ES-I3 (cell line): ENCODE data around the gene TRIM60.
"Not testable (repeated sequence)": the region's sequence is repeated elsewhere in the genome, so short reads cannot be mapped to it uniquely, and the experiment has no call there.

Experiments used
- H3K36me3 ChIP-seq: 2 replicates; pipeline ENCODE4 v1.6.1; 2013; ENCODE audit warnings: mild to moderate bottlenecking, low read length, control low read depth, moderate library complexity; ENCODE audit not compliant: insufficient read depth
- H3K4me1 ChIP-seq: 2 replicates; pipeline ENCODE4 v1.6.1; 2013; ENCODE audit warnings: mild to moderate bottlenecking, control low read depth, low read length; ENCODE audit not compliant: insufficient read depth
- H3K9ac ChIP-seq: 2 replicates; pipeline ENCODE4 v1.6.1; 2013; ENCODE audit warnings: low read depth, mild to moderate bottlenecking, low read length, moderate library complexity
- H3K9me3 ChIP-seq: 2 replicates; pipeline ENCODE4 v1.6.1; 2013; ENCODE audit warnings: mild to moderate bottlenecking, low read length, moderate library complexity; ENCODE audit not compliant: control insufficient read depth, insufficient read depth

The TRIM60 gene

DNA sequence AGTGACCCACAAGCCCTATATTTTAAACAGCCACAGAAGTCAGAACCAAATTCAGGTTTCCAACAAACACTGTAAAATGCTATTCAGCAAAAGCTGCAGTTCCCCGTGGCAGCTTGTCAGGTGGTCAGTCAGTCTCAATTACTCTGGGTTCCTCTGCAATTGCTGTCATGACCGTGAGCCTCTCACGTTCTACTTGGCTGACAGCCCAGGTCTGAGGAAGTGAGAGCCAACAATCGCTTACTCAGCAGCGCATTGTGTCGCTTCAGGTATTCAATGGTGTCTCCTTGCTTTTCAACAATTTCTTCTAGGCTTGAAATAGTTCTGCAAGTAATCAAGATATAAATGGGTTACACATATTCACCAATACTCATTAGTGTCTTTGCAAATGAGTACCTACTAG, 47.7 kb downstream of the TRIM60 start:
- H3K9me3 ChIP-seq: no peaks in the 10 kb centered on the region
- H3K9ac ChIP-seq: no peak overlapping the region
- H3K36me3 ChIP-seq: no peaks in the 10 kb centered on the region; the same call in 1 of the 2 replicates
- H3K4me1 ChIP-seq: no peaks in the 10 kb centered on the region

DNA sequence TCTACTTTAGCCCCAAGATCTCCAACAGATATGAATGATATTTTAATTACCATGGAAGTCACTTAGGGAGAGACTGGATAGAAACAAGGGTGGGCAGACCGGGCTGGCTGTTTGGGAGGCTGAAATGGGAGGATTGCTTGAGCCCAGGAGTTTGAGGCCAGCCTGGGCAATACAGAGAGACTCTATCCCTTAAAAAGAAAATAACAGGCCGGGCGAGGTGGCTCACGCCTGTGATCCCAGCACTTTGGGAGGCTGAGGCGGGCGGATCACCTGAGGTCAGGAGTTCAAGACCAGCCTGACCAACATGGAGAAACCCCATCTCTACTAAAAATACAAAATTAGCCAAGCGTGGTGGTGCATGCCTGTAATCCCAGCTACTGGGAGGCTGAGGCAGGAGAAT, 53.0 kb downstream of the TRIM60 start:
- not testable (repeated sequence) for H3K9ac ChIP-seq, H3K9me3 ChIP-seq, H3K4me1 ChIP-seq, H3K36me3 ChIP-seq

DNA sequence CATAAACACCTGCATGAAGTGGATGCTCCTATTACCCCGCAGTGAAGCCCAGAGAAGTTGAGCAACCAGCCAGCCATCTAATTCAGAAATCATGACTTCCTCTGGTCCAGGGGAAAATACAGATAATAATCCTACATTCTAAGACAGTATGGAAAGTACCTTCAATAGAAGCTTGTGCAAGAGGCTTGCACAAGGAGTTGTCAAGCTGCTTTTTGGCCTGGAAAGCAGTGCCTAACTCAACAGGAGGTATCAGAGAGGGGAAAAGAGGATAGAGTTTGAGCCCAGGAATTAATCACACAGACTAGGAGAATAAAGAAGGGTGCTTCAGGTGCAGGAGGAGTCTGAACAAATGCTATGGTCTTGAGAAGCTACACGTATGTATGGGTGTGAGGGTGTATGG, 54.1 kb downstream of the TRIM60 start:
- H3K4me1 ChIP-seq: no peaks in the 10 kb centered on the region
- H3K9ac ChIP-seq: no peak overlapping the region
- H3K36me3 ChIP-seq: peaks cover 5% of the 10 kb centered on the region
- H3K9me3 ChIP-seq: no peaks in the 10 kb centered on the region

DNA sequence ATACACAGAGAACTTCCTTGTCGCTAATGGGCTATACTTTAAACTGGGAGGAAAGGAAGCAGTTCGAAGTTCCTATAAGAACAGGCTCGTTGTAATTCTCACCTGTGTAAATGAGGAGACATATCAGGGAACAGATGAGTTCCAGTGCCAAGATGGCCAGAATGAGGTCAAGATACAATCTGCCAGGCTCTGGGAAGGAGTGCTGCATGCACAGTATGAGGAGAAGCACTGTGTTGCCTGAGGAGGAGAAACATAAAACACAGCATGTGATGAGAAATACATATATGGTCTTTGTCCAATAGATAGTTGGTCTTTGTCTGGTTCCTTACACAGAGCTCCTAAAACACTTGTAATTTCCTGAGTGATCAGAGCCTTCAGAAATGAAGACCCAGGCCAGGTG, 56.6 kb downstream of the TRIM60 start:
- Histone ChIP-seq H3K9me3 (no peaks in the 10 kb centered on the region), H3K4me1 (no peaks in the 10 kb centered on the region), H3K9ac (no peak overlapping the region), H3K36me3 (peaks cover 5% of the 10 kb centered on the region)
